GM19043 (cell line): ENCODE results near the gene ANKRD11.
A peak's percentile ranks its signal among the peaks of the same experiment; 100 is the strongest.
"Not testable (repeated sequence)": the region's sequence is repeated elsewhere in the genome, so short reads cannot be mapped to it uniquely, and the experiment has no call there.

Experiments
- ATAC-seq: cut with Tn5 transposase; IDR thresholded peaks from one replicate; pipeline ENCODE4 v1.9.1; 2021; ENCODE audit warnings: low read depth; ENCODE audit not compliant: unreplicated experiment

The ANKRD11 gene

GRCh38 chr16:89370601-89371000 lies 119.8 kb downstream of the ANKRD11 start:
- ATAC-seq = no peak

- no peak for ATAC-seq
Observed at GRCh38 chr16:89370081-89370511, 120.3 kb downstream of the ANKRD11 start.

- no peak for ATAC-seq
Observed at GRCh38 chr16:89369266-89369895, 121.0 kb downstream of the ANKRD11 start.

- ATAC-seq = no peak
Observed at GRCh38 chr16:89368604-89369249, 121.6 kb downstream of the ANKRD11 start.

GRCh38 chr16:89367538-89367915 lies 122.8 kb downstream of the ANKRD11 start:
- ATAC-seq = no peak

- no peak for ATAC-seq
Observed at GRCh38 chr16:89366561-89367537, 123.5 kb downstream of the ANKRD11 start.

- no peak for ATAC-seq
Observed at GRCh38 chr16:89365996-89366395, 124.4 kb downstream of the ANKRD11 start.

- no peak for ATAC-seq
Observed at GRCh38 chr16:89365044-89365467, 125.3 kb downstream of the ANKRD11 start.

GRCh38 chr16:89364606-89365005 lies 125.8 kb downstream of the ANKRD11 start:
- ATAC-seq = no peak

- no peak for ATAC-seq
Observed at GRCh38 chr16:89363621-89364393, 126.6 kb downstream of the ANKRD11 start.

GRCh38 chr16:89362540-89363223 lies 127.7 kb downstream of the ANKRD11 start:
- not testable (repeated sequence) for ATAC-seq

GRCh38 chr16:89361751-89362539 lies 128.4 kb downstream of the ANKRD11 start:
- ATAC-seq = peak; percentile 43

GRCh38 chr16:89360760-89361435 lies 129.5 kb downstream of the ANKRD11 start:
- peak; percentile 42 for ATAC-seq

GRCh38 chr16:89359264-89360147 lies 130.9 kb downstream of the ANKRD11 start:
- ATAC-seq = no peak

- no peak for ATAC-seq
Observed at GRCh38 chr16:89358030-89359005, 132.0 kb downstream of the ANKRD11 start.

GRCh38 chr16:89357055-89357816 lies 133.1 kb downstream of the ANKRD11 start:
- ATAC-seq = no peak
